Testis (tissue), 3 donors: ENCODE data around the gene COPS2. TPM values are rescaled to one million over a fixed set of nuclear protein-coding genes. Genes with fewer than 3 reads are reported as not detected.

Source experiments
- DNase-seq: peaks from one replicate; pipeline ENCODE4 v3.0.0-alpha.2; 2019
- H3K27ac ChIP-seq, 2 donors: fragments of 200-600 bp; sonication (generic); one replicate each; pipeline ENCODE4 v1.5.1; 2019
- H3K27me3 ChIP-seq: fragments of 200-600 bp; sonication (generic); one replicate; pipeline ENCODE4 v1.5.1; 2019
- H3K36me3 ChIP-seq: fragments of 200-600 bp; sonication (generic); one replicate; pipeline ENCODE4 v1.5.1; 2017; ENCODE audit warnings: low read depth; ENCODE audit errors: missing control alignments
- H3K4me1 ChIP-seq: fragments of 200-600 bp; sonication (generic); one replicate; pipeline ENCODE4 v1.5.1; 2019
- H3K4me3 ChIP-seq, 2 donors: fragments of 200-600 bp; sonication (generic); one replicate each; pipeline ENCODE4 v1.5.1; 2017 to 2019
- H3K9me3 ChIP-seq: fragments of 200-600 bp; sonication (generic); one replicate; pipeline ENCODE4 v1.5.1; 2017
- CTCF ChIP-seq, 3 experiments: fragments of 450-650 bp in 2 of 3; fragments of 200-600 bp in 1 of 3; sonication (generic) in 1 of 3; IDR thresholded peaks; one replicate each; pipeline ENCODE4 v1.5.1; 2016 to 2019; ENCODE audit warnings: antibody characterized with exemption in 3 of 3, mild to moderate bottlenecking in 2 of 3, moderate library complexity in 1 of 3
- POLR2A ChIP-seq: fragments of 450-650 bp; IDR thresholded peaks from one replicate; pipeline ENCODE4 v1.6.1; 2017; ENCODE audit warnings: antibody characterized with exemption, mild to moderate bottlenecking, moderate library complexity
- WGBS, 2 donors: methylation state at CpG; one replicate each; pipeline ENCODE4 v1.1.5; 2018; 5-methylcytosine and 5-hydroxymethylcytosine counted together
- intact Hi-C: fragments of 100-400 bp; cut with DNase I; formaldehyde crosslinking; loops from one replicate; pipeline ENCODE4 v1.15.1; 2023; ENCODE audit warnings: low total_unique reads
- polyA plus RNA-seq: library from polyadenylated mRNA; stranded (reverse); fragments of 350-450 nt; fragmentation: Illumina TruSeq; extraction: RNeasy Lipid Tissue Mini Kit (QIAGEN cat#74804); gene quantifications from one replicate; pipeline ENCODE4 v1.2.3, GENCODE V29; 2014; ENCODE audit warnings: low read depth, low replicate concordance; ENCODE audit not compliant: insufficient read depth
- total RNA-seq, 2 donors: library from RNA; depleted of rRNA; stranded (reverse); fragments of >200 nt; gene quantifications; one replicate each; pipeline ENCODE4 v1.2.3, GENCODE V29; 2016

The COPS2 gene
- total and polyA plus RNA-seq, 3 donors from 2014 or later: 55.4 to 65.0 (median 62.4) TPM

- intact Hi-C loops: no loop called here
- no peak overlapping the region for H3K4me3 ChIP-seq
- no peak for DNase-seq
- no peaks in the 10 kb centered on the region for H3K36me3 ChIP-seq
- no peaks in the 10 kb centered on the region for H3K4me1 ChIP-seq
- no peak overlapping the region for H3K27ac ChIP-seq
- TF ChIP-seq CTCF (IDR thresholded peaks at IDR 0.05) (no peak), POLR2A (no peak)
- 89 to 92% methylated on average over 3 of the region's 3 CpGs for WGBS, 2 donors
- H3K27me3 ChIP-seq: no peaks in the 10 kb centered on the region
- H3K9me3 ChIP-seq: no peaks in the 10 kb centered on the region
Measured at GRCh38 chr15:49174902-49175301, 19.5 kb upstream of the COPS2 start.

GRCh38 chr15:49171790-49172189 is 16.4 kb upstream of the COPS2 start:
- intact Hi-C loops: no loop called here
- WGBS, 2 donors: 59 to 82% methylated on average over 12 of the region's 12 CpGs
- no peak for TF ChIP-seq POLR2A
- TF ChIP-seq CTCF (IDR thresholded peaks at IDR 0.05): no peak

GRCh38 chr15:49169880-49170597 is 14.6 kb upstream of the COPS2 start, which contains the start of gene GALK2:
Gene GALK2, plus strand, starts transcription at chr15:49170247. Its CDS starts 76 bp downstream, at chr15:49170323.
- WGBS, 2 donors: 4% methylated on average over 29 to 30 of the region's 30 CpGs
- Histone ChIP-seq H3K9me3 (no peaks in the 10 kb centered on the region), H3K4me1 (no peaks in the 10 kb centered on the region), H3K36me3 (no peaks in the 10 kb centered on the region), H3K27ac (peak within 1 kb of the TSS; percentile 83 to 86), H3K4me3 (peak within 1 kb of the TSS; percentile 56 to 69), H3K27me3 (no peaks in the 10 kb centered on the region)
- no peak for TF ChIP-seq POLR2A
- intact Hi-C loops: no loop called here
- DNase-seq: peak; percentile 93

More at GRCh38 chr15:49171790-49172189, 16.4 kb upstream of the COPS2 start:
- H3K27ac ChIP-seq: no peak overlapping the region
- no peaks in the 10 kb centered on the region for H3K9me3 ChIP-seq
- no peaks in the 10 kb centered on the region for H3K27me3 ChIP-seq
- no peaks in the 10 kb centered on the region for H3K4me1 ChIP-seq
- H3K4me3 ChIP-seq: no peak overlapping the region
- DNase-seq: no peak
- H3K36me3 ChIP-seq: no peaks in the 10 kb centered on the region

GRCh38 chr15:49168016-49168415 is 12.6 kb upstream of the COPS2 start:
- H3K36me3 ChIP-seq: no peaks in the 10 kb centered on the region
- H3K4me3 ChIP-seq: no peak overlapping the region
- no peaks in the 10 kb centered on the region for H3K27me3 ChIP-seq
- DNase-seq: no peak
- 53 to 60% methylated on average over 3 of the region's 3 CpGs for WGBS, 2 donors
- no peak overlapping the region for H3K27ac ChIP-seq
- TF ChIP-seq CTCF (IDR thresholded peaks at IDR 0.05) (no peak), POLR2A (no peak)
- H3K9me3 ChIP-seq: no peaks in the 10 kb centered on the region
- intact Hi-C loops: no loop called here
- no peaks in the 10 kb centered on the region for H3K4me1 ChIP-seq

GRCh38 chr15:49164865-49165264 is 9.5 kb upstream of the COPS2 start:
- H3K27ac ChIP-seq: no peak overlapping the region
- no peak overlapping the region for H3K4me3 ChIP-seq
- intact Hi-C loops: no loop called here
- H3K4me1 ChIP-seq: no peaks in the 10 kb centered on the region
- no peaks in the 10 kb centered on the region for H3K36me3 ChIP-seq
- H3K27me3 ChIP-seq: no peaks in the 10 kb centered on the region
- H3K9me3 ChIP-seq: no peaks in the 10 kb centered on the region
- TF ChIP-seq POLR2A (no peak), CTCF (IDR thresholded peaks at IDR 0.05) (no peak)
- DNase-seq: no peak
